CD14-positive monocyte (primary cell): ENCODE measurements around the gene SSBP3. TPM values are rescaled to one million over a fixed set of nuclear protein-coding genes. Genes with fewer than 3 reads are reported as not detected.

Source experiments
- DNase-seq, 3 donors: peaks; one replicate each; pipeline ENCODE4 v3.0.0-alpha.2; 2011 to 2022
- H2AFZ ChIP-seq: 2 replicates; pipeline ENCODE4 v1.6.0; 2012; ENCODE audit warnings: mild to moderate bottlenecking, low read depth, low read length, inconsistent platforms; ENCODE audit not compliant: insufficient read depth, poor library complexity, severe bottlenecking
- H3K27ac ChIP-seq, 2 donors: 1 replicate in 1 of 2; 2 replicates in 1 of 2; pipeline ENCODE4 v1.5.1; 2012 to 2013; ENCODE audit warnings: low read length in 2 of 2, control low read depth in 1 of 2, inconsistent platforms in 1 of 2, low read depth in 1 of 2, mild to moderate bottlenecking in 1 of 2
- H3K27me3 ChIP-seq, 2 donors: one replicate each; pipeline versions ENCODE4 v1.6.0 to v1.6.1; 2011 to 2013; ENCODE audit warnings: low read length in 2 of 2; ENCODE audit not compliant: control insufficient read depth in 2 of 2, insufficient read depth in 2 of 2
- H3K36me3 ChIP-seq, 2 donors: replicated peaks in 1 of 2; 1 replicate in 1 of 2; 2 replicates in 1 of 2; pipeline versions ENCODE4 v1.5.1 to v1.6.1; 2012 to 2013; ENCODE audit warnings: low read length in 2 of 2, control low read depth in 1 of 2, inconsistent platforms in 1 of 2, mild to moderate bottlenecking in 1 of 2; ENCODE audit not compliant: insufficient read depth in 2 of 2, control insufficient read depth in 1 of 2
- H3K4me1 ChIP-seq, 2 donors: 1 replicate in 1 of 2; 2 replicates in 1 of 2; pipeline versions ENCODE4 v1.5.1 to v1.6.1; 2012 to 2013; ENCODE audit warnings: low read length in 2 of 2, control low read depth in 1 of 2, inconsistent platforms in 1 of 2, mild to moderate bottlenecking in 1 of 2, moderate library complexity in 1 of 2; ENCODE audit not compliant: insufficient read depth in 2 of 2, control insufficient read depth in 1 of 2
- H3K4me2 ChIP-seq: replicated peaks from 2 replicates; pipeline ENCODE3; 2012; ENCODE audit warnings: low read length, moderate library complexity, mild to moderate bottlenecking; ENCODE audit not compliant: poor library complexity, severe bottlenecking; ENCODE audit errors: extremely low read depth
- H3K4me3 ChIP-seq, 3 experiments: fragments of 200-600 bp in 1 of 3; sonication (generic) in 1 of 3; replicated peaks in 1 of 3; 1 replicate in 2 of 3; 2 replicates in 1 of 3; pipeline ENCODE4 v1.5.1; 2011 to 2013; ENCODE audit warnings: low read length in 3 of 3, mild to moderate bottlenecking in 3 of 3, control low read depth in 2 of 3, low read depth in 2 of 3, inconsistent platforms in 1 of 3, moderate library complexity in 1 of 3
- H3K79me2 ChIP-seq: 2 replicates; pipeline ENCODE4 v1.6.0; 2012; ENCODE audit warnings: mild to moderate bottlenecking, control low read depth, inconsistent platforms, low read length, moderate library complexity; ENCODE audit not compliant: insufficient read depth
- H3K9ac ChIP-seq: 2 replicates; pipeline ENCODE4 v1.6.0; 2017; ENCODE audit warnings: low read length, mild to moderate bottlenecking; ENCODE audit not compliant: insufficient read depth, poor library complexity, severe bottlenecking
- H3K9me3 ChIP-seq, 2 donors: replicated peaks in 1 of 2; 1 replicate in 1 of 2; 2 replicates in 1 of 2; pipeline versions ENCODE4 v1.5.1 to v1.6.1; 2012 to 2013; ENCODE audit warnings: low read length in 2 of 2, control low read depth in 1 of 2; ENCODE audit not compliant: control insufficient read depth in 1 of 2, insufficient read depth in 1 of 2
- H4K20me1 ChIP-seq: 2 replicates; pipeline ENCODE4 v1.6.0; 2012; ENCODE audit warnings: mild to moderate bottlenecking, low read length, control low read depth, moderate library complexity; ENCODE audit not compliant: insufficient read depth
- H3K27ac Mint-ChIP-seq, 7 donors: one replicate each; pipeline ENCODE4 v1.8.0; 2020; ENCODE audit warnings: mild to moderate bottlenecking in 7 of 7, mixed read lengths in 7 of 7, moderate library complexity in 6 of 7, inconsistent platforms in 2 of 7
- H3K27me3 Mint-ChIP-seq, 3 donors: one replicate each; pipeline ENCODE4 v1.8.0; 2021 to 2022; ENCODE audit warnings: low read depth in 3 of 3, mild to moderate bottlenecking in 3 of 3, mixed read lengths in 3 of 3, moderate library complexity in 3 of 3, inconsistent platforms in 1 of 3
- H3K36me3 Mint-ChIP-seq, 2 donors: one replicate each; pipeline ENCODE4 v1.8.0; 2020; ENCODE audit warnings: mixed read lengths in 2 of 2, inconsistent platforms in 1 of 2, mild to moderate bottlenecking in 1 of 2
- H3K4me1 Mint-ChIP-seq: one replicate; pipeline ENCODE4 v1.8.0; 2020; ENCODE audit warnings: mild to moderate bottlenecking, mixed read lengths
- H3K4me3 Mint-ChIP-seq, 2 donors: one replicate each; pipeline ENCODE4 v1.8.0; 2020; ENCODE audit warnings: mild to moderate bottlenecking in 2 of 2, mixed read lengths in 2 of 2, moderate library complexity in 1 of 2
- H3K9me3 Mint-ChIP-seq, 7 donors: one replicate each; pipeline ENCODE4 v1.8.0; 2020 to 2022; ENCODE audit warnings: mixed read lengths in 7 of 7, mild to moderate bottlenecking in 6 of 7, moderate library complexity in 6 of 7, inconsistent platforms in 2 of 7
- CTCF ChIP-seq: fragments of 200-600 bp; IDR thresholded peaks from one replicate; pipeline ENCODE4 v1.8.0; 2022; ENCODE audit warnings: antibody characterized with exemption, mild to moderate bottlenecking
- WGBS: methylation state at CpG from one replicate; pipeline ENCODE4 v1.1.5; 2013; ENCODE audit warnings: missing lambda C conversion rate; ENCODE audit not compliant: insufficient coverage; 5-methylcytosine and 5-hydroxymethylcytosine counted together
- intact Hi-C, 2 donors: fragments of 100-400 bp; cut with micrococcal nuclease; formaldehyde crosslinking; loops; one replicate each; pipeline versions ENCODE4 v1.15.0 to v1.15.1; 2023
- polyA plus RNA-seq, 3 donors: library from polyadenylated mRNA; depleted of rRNA in 1 of 3; unstranded in 2 of 3; stranded (reverse) in 1 of 3; fragments of 300-500 nt in 2 of 3; fragments of >200 nt in 1 of 3; fragmentation: Illumina TruSeq in 2 of 3; gene quantifications; 1 replicate in 2 of 3; 2 replicates in 1 of 3; pipeline ENCODE4 v1.2.3, GENCODE V29; 2012 to 2021

Gene SSBP3
- polyA plus RNA-seq, 3 donors: 4.1 to 30.7 (median 4.3) TPM

DNA sequence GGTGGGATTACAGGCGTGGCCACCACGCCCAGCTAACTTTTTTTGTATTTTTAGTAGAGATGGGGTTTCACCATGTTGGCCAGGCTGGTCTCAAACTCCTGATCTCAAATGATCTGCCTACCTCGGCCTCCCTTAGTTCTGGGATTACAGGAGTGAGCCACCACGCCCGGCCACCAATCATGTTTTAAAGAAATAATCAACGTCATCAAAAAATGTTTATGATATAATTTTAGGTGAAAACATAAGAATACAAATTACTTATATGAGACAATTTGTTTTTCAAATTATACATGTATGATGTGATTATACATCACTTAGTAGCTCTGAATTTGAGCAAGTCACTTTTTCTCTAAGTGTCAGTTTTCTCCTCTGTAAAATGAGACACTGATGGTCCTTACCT, 31.6 kb upstream of the SSBP3 start:
- no peaks in the 10 kb centered on the region for H3K9me3 ChIP-seq
- H3K27me3 ChIP-seq: no peaks in the 10 kb centered on the region
- no peak overlapping the region for H3K4me3 ChIP-seq
- H4K20me1 ChIP-seq: no peaks in the 10 kb centered on the region
- no peaks in the 10 kb centered on the region for H3K36me3 ChIP-seq
- Mint-ChIP-seq H3K36me3 (no peaks in the 10 kb centered on the region), H3K9me3 (peaks cover 0 to 3% (median 0%) of the 10 kb centered on the region in 7 donors), H3K4me1 (no peaks in the 10 kb centered on the region), H3K27me3 (peaks cover 0 to 3% (median 0%) of the 10 kb centered on the region in 3 donors), H3K27ac (no peak overlapping the region), H3K4me3 (no peak overlapping the region)
- DNase-seq: no peak
- H3K4me2 ChIP-seq: no peak overlapping the region
- no peak for TF ChIP-seq CTCF
- H2AFZ ChIP-seq: no peak overlapping the region
- intact Hi-C loops: no loop called here
- no peaks in the 10 kb centered on the region for H3K79me2 ChIP-seq
- H3K27ac ChIP-seq: no peak overlapping the region
- H3K9ac ChIP-seq: no peak overlapping the region
- H3K4me1 ChIP-seq: no peaks in the 10 kb centered on the region
- no CpG with 5 or more reads among the region's 6 CpGs for WGBS

- no peaks in the 10 kb centered on the region for H3K36me3 Mint-ChIP-seq
- Histone ChIP-seq H3K9me3 (no peaks in the 10 kb centered on the region), H3K4me2 (no peak overlapping the region), H4K20me1 (no peaks in the 10 kb centered on the region), H3K27ac (no peak overlapping the region), H2AFZ (no peak overlapping the region), H3K36me3 (no peaks in the 10 kb centered on the region), H3K9ac (no peak overlapping the region), H3K27me3 (no peaks in the 10 kb centered on the region), H3K4me1 (no peaks in the 10 kb centered on the region), H3K79me2 (no peaks in the 10 kb centered on the region), H3K4me3 (no peak overlapping the region)
- intact Hi-C loops: no loop called here
- H3K9me3 Mint-ChIP-seq: peaks cover 0 to 3% (median 0%) of the 10 kb centered on the region in 7 donors
- no peaks in the 10 kb centered on the region for H3K4me1 Mint-ChIP-seq
- 72% methylated on average over 4 of the region's 5 CpGs for WGBS
- no peak for DNase-seq
- peaks cover 0 to 3% (median 0%) of the 10 kb centered on the region in 3 donors for H3K27me3 Mint-ChIP-seq
- no peak for TF ChIP-seq CTCF
- H3K27ac Mint-ChIP-seq: no peak overlapping the region
- no peak overlapping the region for H3K4me3 Mint-ChIP-seq
Observed at GRCh38 chr1:54436826-54437225, 30.6 kb upstream of the SSBP3 start.
